LNCaP clone FGC (cell line): ENCODE results near the gene BMP2K.

Experiments
- DNase-seq: peaks from one replicate; pipeline ENCODE4 v3.0.0-alpha.2; 2011; ENCODE audit warnings: low read depth
- H3K4me3 ChIP-seq: 2 replicates; pipeline ENCODE4 v1.5.1; 2011; ENCODE audit warnings: mild to moderate bottlenecking, low read depth, low read length, control low read depth
- TF ChIP-seq, protein P1 (sequence below): IDR thresholded peaks from 2 replicates; pipeline ENCODE4 v1.5.1; 2012; ENCODE audit warnings: mild to moderate bottlenecking; ENCODE audit not compliant: control insufficient read depth, insufficient read depth; ENCODE audit errors: extremely low read depth

The BMP2K gene

DNA sequence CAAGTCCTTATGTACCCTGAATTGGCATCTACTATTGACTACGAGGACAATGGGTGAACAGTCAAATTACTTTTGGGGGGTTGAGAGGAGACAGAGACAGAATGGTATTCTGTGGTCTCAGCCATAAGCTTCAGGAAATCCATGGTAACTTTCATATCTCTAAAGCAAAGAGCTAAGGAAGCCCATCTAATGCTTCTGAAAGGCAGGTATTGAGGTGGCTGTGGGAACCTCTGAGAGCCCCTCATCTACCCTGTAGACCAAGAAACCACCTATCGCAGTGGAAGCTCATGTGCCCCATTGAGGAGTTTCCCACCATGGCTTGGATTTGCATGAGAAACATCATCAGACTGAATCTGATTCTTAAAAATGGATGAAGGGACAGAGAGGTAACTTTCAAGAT is 23.1 kb upstream of the BMP2K start:
- no peak overlapping the region for H3K4me3 ChIP-seq
- TF ChIP-seq, protein P1, sequence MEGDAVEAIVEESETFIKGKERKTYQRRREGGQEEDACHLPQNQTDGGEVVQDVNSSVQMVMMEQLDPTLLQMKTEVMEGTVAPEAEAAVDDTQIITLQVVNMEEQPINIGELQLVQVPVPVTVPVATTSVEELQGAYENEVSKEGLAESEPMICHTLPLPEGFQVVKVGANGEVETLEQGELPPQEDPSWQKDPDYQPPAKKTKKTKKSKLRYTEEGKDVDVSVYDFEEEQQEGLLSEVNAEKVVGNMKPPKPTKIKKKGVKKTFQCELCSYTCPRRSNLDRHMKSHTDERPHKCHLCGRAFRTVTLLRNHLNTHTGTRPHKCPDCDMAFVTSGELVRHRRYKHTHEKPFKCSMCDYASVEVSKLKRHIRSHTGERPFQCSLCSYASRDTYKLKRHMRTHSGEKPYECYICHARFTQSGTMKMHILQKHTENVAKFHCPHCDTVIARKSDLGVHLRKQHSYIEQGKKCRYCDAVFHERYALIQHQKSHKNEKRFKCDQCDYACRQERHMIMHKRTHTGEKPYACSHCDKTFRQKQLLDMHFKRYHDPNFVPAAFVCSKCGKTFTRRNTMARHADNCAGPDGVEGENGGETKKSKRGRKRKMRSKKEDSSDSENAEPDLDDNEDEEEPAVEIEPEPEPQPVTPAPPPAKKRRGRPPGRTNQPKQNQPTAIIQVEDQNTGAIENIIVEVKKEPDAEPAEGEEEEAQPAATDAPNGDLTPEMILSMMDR = no peak
- DNase-seq = no peak

DNA sequence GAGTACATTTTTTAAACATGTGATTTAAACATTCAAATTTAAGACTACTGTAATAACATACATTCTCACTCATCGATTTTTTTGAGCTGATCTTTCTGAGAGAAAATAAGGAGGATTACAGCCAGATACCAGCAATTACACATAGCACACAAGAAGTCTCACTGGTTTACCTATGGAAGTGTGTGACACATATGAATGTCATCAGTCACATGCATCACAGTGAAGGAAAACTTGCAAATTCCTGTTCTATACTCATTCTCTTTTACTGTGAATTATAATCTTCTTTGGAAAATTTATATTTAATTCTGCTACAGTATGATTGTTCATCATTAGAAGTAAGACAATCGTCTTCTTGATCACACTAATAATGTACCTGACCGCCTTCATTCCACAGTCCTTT is 21.3 kb upstream of the BMP2K start:
- DNase-seq = no peak
- TF ChIP-seq, protein P1 = no peak
- no peak overlapping the region for H3K4me3 ChIP-seq

DNA sequence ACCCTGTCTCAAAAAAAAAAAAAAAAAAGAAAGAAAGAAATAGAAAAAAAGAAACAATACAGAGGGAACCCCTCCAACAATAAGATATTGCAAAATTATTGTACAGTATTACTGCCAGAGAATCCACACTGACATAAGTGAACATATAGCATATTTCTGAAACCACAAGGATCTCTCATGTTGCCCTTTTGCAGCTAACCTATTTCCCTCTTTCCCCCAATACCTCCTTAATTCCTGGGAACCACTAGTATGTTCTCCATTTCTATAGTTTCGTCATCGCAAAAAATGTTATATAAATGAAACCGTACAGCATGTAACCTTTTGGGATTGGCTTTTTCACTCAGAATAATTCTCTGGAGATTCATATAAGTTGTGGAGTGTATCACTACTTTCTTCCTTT is 20.0 kb upstream of the BMP2K start:
- no peak overlapping the region for H3K4me3 ChIP-seq
- TF ChIP-seq, protein P1 = no peak
- DNase-seq = no peak

DNA sequence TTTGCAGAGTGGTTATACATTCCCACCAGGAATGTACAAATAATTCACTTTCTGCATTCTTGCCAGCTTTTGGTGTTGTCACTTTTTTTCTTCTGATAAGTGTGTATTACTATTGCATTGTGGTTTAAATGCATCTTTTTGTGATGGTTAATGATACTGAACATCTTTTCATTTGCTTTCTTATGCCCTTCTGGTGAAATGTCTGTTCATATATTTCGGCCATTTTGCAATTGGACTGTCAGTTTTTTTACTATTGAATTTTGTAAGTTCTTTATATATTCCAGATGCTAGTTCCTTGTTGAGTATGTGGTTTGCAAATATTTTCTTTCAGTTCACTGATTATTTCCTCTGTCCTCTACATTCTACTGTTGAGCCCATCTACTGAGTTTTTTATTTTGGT is 19.4 kb upstream of the BMP2K start:
- H3K4me3 ChIP-seq = no peak overlapping the region
- DNase-seq = no peak
- TF ChIP-seq, protein P1 = no peak

DNA sequence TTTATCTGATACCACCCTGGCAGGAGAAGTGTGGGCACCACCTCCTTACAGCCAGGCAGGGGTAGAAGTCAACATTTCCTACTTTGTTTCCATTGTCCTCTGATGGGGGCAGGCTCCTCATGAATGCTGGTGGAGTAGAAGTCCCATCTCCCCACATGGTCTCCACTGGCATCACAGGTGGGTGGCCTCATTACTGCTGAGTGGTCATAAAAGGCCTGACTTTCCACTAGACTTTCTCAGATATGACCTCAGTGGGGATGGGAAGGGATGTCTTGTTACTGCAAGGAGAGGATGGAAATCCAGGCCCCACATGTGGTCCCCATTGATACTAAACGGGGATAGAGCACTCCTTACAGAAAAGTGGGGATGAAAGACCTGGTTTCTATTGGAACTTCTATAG is 18.6 kb upstream of the BMP2K start:
- no peak overlapping the region for H3K4me3 ChIP-seq
- TF ChIP-seq, protein P1 = no peak
- no peak for DNase-seq

DNA sequence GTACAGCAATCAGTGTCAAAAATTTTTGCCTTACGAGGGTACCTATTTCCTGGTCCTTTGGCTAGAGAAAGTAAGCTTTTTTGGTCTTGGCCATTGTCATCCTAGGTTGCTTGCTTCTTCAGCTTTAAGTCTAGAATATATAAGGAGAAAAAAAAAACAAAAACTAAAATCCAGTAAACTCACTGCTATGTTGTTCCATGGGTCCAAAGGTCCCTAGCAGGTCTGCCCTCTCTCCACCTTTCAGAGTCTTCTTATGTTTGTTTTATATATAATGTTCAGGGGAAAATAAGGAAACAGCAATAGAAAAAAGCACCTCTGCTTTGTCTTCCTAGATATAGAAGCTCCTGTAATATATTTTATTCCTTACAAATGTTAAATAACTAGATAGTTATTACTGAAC is 18.1 kb upstream of the BMP2K start:
- DNase-seq = no peak
- H3K4me3 ChIP-seq = no peak overlapping the region
- TF ChIP-seq, protein P1 = no peak

DNA sequence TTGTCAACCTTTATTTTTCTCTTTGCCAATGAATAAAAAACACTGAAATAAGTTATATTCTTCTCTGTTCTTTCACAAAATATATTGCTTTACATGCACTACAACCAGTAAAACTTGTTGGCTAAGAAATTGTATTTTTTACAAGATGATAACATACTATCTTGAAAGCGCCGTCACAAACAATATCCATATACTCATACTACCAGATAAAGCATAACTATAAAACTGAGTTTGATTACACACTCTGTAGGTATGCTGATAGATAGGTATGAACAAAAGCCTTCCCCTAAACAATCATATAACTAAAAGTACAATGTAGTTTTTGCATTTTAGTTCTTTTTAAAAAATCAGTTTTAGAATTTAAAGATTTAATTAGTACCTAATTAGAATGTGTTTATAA is 13.6 kb upstream of the BMP2K start:
- DNase-seq = no peak
- TF ChIP-seq, protein P1 = no peak
- H3K4me3 ChIP-seq = no peak overlapping the region
